Epidermal melanocyte (primary cell): Measurements from ENCODE around the gene SYNPO.

Experiments
- DNase-seq: peaks from one replicate; pipeline ENCODE4 v3.0.0; 2011; ENCODE audit warnings: low spot score; ENCODE audit not compliant: insufficient read length

SYNPO gene

DNA sequence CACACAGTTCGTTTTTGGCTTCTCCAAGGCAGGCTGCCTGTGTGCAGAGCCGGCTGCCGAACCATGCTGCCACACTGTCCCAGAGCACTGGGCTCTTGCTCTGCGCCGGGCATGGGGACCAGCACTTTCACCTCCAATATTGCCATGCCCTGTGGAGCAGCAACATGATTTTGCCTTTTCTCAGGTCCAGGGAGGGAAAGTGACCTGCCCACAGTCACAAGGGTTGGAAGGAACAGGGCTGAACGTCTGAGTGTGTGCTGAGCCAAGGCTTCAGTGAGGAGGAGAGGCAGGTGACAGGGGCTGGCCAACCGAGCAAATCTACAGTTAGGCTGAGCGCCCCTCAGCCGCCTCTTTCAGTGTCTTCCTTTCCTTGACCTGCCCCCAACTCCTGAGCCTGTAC, 34.0 kb upstream of the SYNPO start:
- no peak for DNase-seq

GRCh38 chr5:150607105-150607504, 33.4 kb upstream of the SYNPO start:
- DNase-seq = no peak

- no peak for DNase-seq
Measured at GRCh38 chr5:150607991-150608390, 32.5 kb upstream of the SYNPO start.

- DNase-seq = no peak
Measured at GRCh38 chr5:150608991-150609390, 31.5 kb upstream of the SYNPO start.

DNA sequence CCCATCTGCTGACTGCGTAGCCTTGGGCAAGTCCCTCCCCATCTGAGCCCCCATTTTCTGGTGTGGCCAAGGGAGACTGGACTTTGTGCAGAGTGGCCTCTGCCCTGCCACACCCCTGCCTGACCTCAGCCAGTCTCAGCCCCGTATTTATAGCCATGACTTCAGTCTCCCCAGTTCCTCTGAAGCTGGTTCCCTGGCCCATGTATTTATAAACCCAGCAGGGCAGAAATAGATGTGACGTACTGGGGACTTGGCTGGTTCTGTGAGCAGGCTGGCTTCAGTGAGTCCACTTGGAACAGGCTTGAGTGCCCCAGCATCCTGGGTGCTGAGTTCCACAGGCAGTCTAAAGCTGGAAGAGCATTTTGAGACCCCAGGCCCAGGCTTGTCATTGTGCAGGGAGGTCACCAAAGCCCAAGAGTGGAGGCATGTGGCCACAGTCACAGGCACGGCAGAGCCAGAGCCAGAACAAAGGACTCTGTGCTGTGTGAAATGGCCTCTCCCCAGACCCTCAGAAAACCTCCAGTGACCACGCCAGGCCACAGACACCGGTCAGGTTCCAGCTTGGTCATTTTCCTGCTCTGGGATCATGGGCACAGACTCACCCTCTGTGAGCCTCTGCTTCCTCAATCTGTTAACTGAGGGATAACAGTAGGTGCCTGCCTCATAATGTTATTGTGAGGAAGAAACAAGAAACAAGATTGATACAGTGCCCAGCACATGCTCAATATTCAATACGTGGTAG, 30.4 kb upstream of the SYNPO start:
- no peak for DNase-seq

- DNase-seq = no peak
Measured at GRCh38 chr5:150611026-150611425, 29.4 kb upstream of the SYNPO start.

DNA sequence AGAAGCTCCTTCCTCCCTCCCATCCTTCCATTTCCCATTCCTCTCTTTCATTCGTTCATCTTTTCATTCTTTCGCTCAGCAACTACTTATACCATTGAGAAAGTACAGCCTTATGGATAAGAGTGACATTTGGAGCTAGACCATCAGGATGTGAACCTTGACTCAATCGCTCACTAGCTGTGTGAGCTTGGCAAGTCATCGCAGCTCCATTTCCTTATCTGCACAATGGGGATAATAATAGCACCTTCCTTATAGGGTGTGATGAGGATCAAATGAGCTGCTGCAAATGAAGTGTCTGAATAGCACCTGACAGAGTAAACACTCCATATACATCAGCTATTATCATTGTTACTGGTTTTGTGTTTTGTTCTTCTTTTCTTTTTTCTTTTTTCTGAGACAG, 28.1 kb upstream of the SYNPO start:
- no peak for DNase-seq

DNA sequence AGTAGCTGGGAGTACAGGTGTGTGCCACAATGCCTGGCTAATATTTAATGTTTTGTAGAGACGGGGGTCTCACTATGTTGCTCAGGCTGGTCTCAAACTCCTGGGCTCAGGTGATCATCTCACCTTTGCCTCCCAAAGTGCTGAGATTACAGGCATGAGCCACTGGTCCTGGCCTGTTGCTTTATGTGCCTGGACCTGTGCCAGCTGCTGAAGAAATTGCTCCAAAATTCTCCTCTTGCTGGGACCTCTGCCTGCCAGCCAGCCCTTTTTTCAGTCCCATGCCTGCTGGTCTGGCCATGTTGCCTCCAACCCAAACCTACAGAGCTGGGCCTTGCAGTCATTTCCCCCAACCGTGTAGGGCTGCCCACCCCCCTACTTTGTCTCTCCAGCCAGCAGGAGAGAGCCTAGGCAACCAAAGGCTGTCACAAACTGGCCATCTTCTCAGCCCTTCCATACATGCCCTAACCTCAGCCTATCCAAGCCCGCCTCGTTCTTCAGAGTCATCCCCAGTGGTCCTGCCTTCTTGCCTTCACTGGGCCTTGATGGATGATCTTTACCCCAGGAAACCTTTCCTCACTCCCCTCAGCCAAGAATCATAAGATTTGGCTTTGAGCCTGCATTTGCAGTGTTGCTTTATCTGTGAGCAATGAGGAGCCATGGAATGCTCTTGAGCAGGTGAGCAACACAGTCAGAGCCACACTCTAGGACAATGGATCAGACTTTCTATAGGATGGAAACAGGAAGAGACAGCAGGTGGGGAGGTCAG, 27.4 kb upstream of the SYNPO start:
- no peak for DNase-seq

- DNase-seq = no peak
Measured at GRCh38 chr5:150613991-150614660, 26.3 kb upstream of the SYNPO start.

GRCh38 chr5:150614661-150615060, 25.8 kb upstream of the SYNPO start:
- DNase-seq = no peak

DNA sequence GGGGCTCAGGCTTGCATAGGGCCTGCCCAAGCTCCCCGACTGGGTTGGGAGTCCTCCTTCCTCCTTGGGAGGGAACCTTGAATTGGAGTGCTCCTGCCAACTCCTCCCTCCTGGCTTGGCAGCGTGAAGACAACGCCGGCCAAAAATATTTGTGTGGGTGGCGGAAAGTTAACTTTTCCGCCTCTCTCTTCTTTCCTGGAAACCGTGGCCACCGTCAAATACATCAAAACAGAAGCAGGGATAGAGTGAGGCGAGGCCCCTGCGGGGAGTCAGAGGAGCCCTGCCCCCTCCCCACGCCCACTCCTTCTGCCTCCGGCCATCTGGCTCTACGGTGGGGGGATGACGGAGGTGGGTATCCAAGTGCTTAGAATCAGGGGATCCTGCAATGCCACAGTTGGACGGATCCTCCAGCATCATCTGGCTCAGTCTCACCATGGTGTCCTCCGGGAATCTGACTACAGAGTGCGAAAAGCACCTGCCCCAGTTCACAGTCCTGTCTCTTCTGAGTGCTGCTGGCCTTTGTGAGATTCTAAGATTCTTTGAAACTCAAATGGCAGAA, 25.2 kb upstream of the SYNPO start:
- no peak for DNase-seq

- no peak for DNase-seq
Measured at GRCh38 chr5:150616024-150616470, 24.4 kb upstream of the SYNPO start.

GRCh38 chr5:150616506-150616905, 24.0 kb upstream of the SYNPO start:
- no peak for DNase-seq

GRCh38 chr5:150618163-150618562, 22.3 kb upstream of the SYNPO start:
- DNase-seq = no peak

GRCh38 chr5:150618588-150619281, 21.7 kb upstream of the SYNPO start:
- no peak for DNase-seq

DNA sequence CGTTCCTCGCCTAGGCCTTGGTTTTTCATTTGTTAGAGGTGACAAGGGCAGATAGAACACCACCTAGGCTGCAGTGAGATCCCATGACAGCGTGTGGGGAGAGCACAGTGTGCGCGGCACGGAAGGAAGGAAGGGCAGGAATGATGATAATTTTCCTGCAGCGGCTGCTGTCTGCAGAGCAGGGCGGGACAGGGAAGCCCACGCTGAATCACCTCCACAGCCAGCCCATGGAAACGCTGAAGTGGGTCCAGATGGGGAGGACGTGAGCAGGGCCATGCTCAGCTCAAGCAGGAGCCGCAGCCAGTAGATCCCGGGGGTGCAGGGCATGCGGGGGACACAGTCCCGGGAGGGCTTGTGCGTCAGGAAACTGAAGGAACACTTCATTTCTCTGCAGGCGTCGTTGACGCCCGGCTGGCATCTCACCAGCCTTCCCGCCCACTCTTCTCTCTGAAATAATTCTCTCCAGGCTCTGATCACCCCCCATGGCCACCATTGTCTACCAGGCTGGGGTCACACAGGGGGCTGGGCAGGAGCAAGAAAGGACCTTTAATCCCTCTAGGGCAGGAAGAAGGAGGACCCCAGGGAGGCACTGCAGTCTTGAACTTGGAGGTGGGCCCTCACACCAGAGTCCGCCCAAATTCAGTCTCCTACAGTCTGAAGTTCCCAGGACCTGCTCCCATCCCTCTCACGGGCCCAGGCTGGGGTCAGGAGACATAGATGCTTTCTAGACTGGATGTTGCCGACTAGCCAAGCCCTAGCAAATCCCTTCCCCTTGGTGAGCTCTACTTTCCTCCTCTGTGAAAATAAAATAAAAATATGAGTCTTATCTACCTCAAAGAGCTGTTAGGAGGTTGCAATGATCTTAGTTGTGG, 20.9 kb upstream of the SYNPO start:
- DNase-seq = no peak

DNA sequence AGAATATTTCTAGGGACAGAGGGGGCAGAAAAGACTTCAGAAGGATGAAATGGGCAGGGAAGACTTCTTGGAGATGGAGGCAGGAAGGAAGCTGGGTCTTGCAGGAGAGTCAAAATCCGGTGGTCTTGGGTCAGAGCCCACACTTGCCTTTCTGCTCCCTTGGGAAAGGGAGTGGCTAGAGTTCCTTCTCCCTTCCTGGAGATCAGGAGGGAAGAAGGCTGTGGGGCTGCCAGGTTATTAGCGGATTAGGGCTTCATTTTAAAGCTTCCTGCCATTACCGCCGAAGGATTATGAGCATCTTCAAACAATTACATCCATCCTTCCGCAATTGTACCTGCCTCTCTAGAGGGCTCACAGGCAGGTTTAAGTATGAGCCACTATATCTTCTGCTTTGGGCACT, 19.2 kb upstream of the SYNPO start:
- no peak for DNase-seq

- no peak for DNase-seq
Measured at GRCh38 chr5:150622157-150622556, 18.3 kb upstream of the SYNPO start.

GRCh38 chr5:150623152-150623877, 17.1 kb upstream of the SYNPO start:
- no peak for DNase-seq

GRCh38 chr5:150623878-150624216, 16.6 kb upstream of the SYNPO start:
- DNase-seq = no peak
